PFSK-1 (cell line): ENCODE data around the gene TCF7L1.

Experiments
- POLR2AphosphoS5 ChIP-seq: IDR thresholded peaks from 2 replicates; pipeline ENCODE4 v1.6.1; 2012; ENCODE audit warnings: low read depth, mild to moderate bottlenecking, control low read depth, low read length, moderate library complexity
- TAF1 ChIP-seq: IDR thresholded peaks from 2 replicates; pipeline ENCODE4 v1.6.1; 2012; ENCODE audit warnings: low read length, control low read depth, borderline replicate concordance; ENCODE audit not compliant: insufficient read depth
- TF ChIP-seq, protein P1 (sequence below), 2 experiments: IDR thresholded peaks; 2 replicates each; pipeline versions ENCODE4 v1.6.1 to v1.8.0; 2011 to 2012; ENCODE audit warnings: low read depth in 2 of 2, low read length in 2 of 2, control low read depth in 1 of 2, inconsistent platforms in 1 of 2, mild to moderate bottlenecking in 1 of 2, moderate library complexity in 1 of 2; ENCODE audit not compliant: insufficient read depth in 1 of 2

DNA sequence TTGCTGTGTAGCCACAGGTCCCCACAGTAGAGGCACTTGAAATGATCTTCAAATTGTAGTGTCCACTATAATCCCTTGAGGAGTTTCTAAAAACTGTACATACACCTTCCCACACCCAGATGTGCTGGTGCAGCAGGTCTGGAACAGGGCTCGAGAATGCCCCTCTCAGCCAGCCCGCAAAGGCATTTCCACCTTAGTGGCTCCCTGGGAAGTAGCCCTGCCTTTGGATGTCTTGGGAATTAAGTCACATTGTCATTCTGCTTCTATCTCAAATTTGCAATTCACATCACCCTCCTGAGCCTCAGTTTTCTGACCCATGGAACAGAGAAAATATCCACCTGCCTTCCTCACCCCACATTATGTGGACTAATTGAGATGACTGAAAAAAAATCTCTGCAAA, 44.3 kb upstream of the TCF7L1 start:
- TF ChIP-seq, protein P1, sequence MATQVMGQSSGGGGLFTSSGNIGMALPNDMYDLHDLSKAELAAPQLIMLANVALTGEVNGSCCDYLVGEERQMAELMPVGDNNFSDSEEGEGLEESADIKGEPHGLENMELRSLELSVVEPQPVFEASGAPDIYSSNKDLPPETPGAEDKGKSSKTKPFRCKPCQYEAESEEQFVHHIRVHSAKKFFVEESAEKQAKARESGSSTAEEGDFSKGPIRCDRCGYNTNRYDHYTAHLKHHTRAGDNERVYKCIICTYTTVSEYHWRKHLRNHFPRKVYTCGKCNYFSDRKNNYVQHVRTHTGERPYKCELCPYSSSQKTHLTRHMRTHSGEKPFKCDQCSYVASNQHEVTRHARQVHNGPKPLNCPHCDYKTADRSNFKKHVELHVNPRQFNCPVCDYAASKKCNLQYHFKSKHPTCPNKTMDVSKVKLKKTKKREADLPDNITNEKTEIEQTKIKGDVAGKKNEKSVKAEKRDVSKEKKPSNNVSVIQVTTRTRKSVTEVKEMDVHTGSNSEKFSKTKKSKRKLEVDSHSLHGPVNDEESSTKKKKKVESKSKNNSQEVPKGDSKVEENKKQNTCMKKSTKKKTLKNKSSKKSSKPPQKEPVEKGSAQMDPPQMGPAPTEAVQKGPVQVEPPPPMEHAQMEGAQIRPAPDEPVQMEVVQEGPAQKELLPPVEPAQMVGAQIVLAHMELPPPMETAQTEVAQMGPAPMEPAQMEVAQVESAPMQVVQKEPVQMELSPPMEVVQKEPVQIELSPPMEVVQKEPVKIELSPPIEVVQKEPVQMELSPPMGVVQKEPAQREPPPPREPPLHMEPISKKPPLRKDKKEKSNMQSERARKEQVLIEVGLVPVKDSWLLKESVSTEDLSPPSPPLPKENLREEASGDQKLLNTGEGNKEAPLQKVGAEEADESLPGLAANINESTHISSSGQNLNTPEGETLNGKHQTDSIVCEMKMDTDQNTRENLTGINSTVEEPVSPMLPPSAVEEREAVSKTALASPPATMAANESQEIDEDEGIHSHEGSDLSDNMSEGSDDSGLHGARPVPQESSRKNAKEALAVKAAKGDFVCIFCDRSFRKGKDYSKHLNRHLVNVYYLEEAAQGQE (IDR thresholded peaks at IDR 0.05; ENCODE audit: insufficient read depth in 1 of 2, low read depth in 2 of 2, low read length in 2 of 2) = no peak
- TF ChIP-seq TAF1 (no peak), POLR2AphosphoS5 (no peak)
